HG03457 (cell line): ENCODE data around the gene ST6GALNAC3.
"Not testable (repeated sequence)": the region's sequence is repeated elsewhere in the genome, so short reads cannot be mapped to it uniquely, and the experiment has no call there.

Experiments used
- ATAC-seq: cut with Tn5 transposase; IDR thresholded peaks from one replicate; pipeline ENCODE4 v1.9.1; 2021; ENCODE audit warnings: moderate number of reproducible peaks; ENCODE audit not compliant: unreplicated experiment

ST6GALNAC3 gene

GRCh38 chr1:76613886-76614285, 539.3 kb downstream of the ST6GALNAC3 start:
- no peak for ATAC-seq

GRCh38 chr1:76615253-76616035, 540.9 kb downstream of the ST6GALNAC3 start:
- no peak for ATAC-seq

- ATAC-seq: no peak
Observed at GRCh38 chr1:76620371-76620770, 545.8 kb downstream of the ST6GALNAC3 start.

GRCh38 chr1:76622774-76623528, 548.4 kb downstream of the ST6GALNAC3 start:
- ATAC-seq: no peak

GRCh38 chr1:76625886-76626678, 551.5 kb downstream of the ST6GALNAC3 start:
- no peak for ATAC-seq

GRCh38 chr1:76627498-76627897, 553.0 kb downstream of the ST6GALNAC3 start:
- no peak for ATAC-seq

GRCh38 chr1:76627901-76628300, 553.4 kb downstream of the ST6GALNAC3 start:
- ATAC-seq: no peak

GRCh38 chr1:76632136-76632535, 557.6 kb downstream of the ST6GALNAC3 start:
- ATAC-seq: no peak

- ATAC-seq: no peak
Observed at GRCh38 chr1:76635784-76636183, 561.2 kb downstream of the ST6GALNAC3 start.

- ATAC-seq: no peak
Observed at GRCh38 chr1:76639181-76639580, 564.6 kb downstream of the ST6GALNAC3 start.

GRCh38 chr1:76640092-76640491, 565.5 kb downstream of the ST6GALNAC3 start:
- ATAC-seq: no peak

- no peak for ATAC-seq
Observed at GRCh38 chr1:76640723-76641122, 566.2 kb downstream of the ST6GALNAC3 start.

GRCh38 chr1:76644139-76644538, 569.6 kb downstream of the ST6GALNAC3 start:
- ATAC-seq: no peak

- not testable (repeated sequence) for ATAC-seq
Observed at GRCh38 chr1:76652860-76653259, 578.3 kb downstream of the ST6GALNAC3 start.

- no peak for ATAC-seq
Observed at GRCh38 chr1:76657623-76658022, 583.1 kb downstream of the ST6GALNAC3 start.

- no peak for ATAC-seq
Observed at GRCh38 chr1:76659171-76659940, 584.8 kb downstream of the ST6GALNAC3 start.

GRCh38 chr1:76661531-76661930, 587.0 kb downstream of the ST6GALNAC3 start:
- no peak for ATAC-seq

GRCh38 chr1:76666499-76666898, 592.0 kb downstream of the ST6GALNAC3 start:
- no peak for ATAC-seq

- no peak for ATAC-seq
Observed at GRCh38 chr1:76668046-76668445, 593.5 kb downstream of the ST6GALNAC3 start.

- ATAC-seq: no peak
Observed at GRCh38 chr1:76669131-76669530, 594.6 kb downstream of the ST6GALNAC3 start.
